HG02610 (cell line): Measurements from ENCODE around the gene ABCC1.
"Not testable (repeated sequence)": the region's sequence is repeated elsewhere in the genome, so short reads cannot be mapped to it uniquely, and the experiment has no call there.

Experiments
- ATAC-seq: cut with Tn5 transposase; IDR thresholded peaks from one replicate; pipeline ENCODE4 v1.9.1; 2021; ENCODE audit warnings: mild to moderate bottlenecking, moderate library complexity; ENCODE audit not compliant: unreplicated experiment

ABCC1 gene

DNA sequence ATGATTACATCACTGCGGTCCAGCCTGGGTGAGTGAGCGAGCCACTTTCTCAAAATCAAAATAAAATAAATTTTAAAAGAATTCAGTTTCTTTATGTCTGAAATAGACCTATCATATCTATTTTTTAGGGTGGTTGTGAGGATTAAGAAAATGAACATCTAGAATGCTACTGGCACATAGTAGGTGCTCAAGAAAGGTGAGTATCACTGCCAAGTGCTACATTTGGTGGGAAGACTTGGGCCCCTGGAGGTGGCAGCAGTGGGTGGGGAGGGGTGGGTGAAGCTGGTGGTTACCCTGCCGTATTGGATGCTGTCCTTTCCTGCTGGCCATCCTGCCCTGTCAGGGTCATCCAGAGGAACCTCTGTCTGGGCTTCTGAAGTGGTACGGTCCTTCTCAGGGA, 223.6 kb downstream of the ABCC1 start:
- no peak for ATAC-seq

DNA sequence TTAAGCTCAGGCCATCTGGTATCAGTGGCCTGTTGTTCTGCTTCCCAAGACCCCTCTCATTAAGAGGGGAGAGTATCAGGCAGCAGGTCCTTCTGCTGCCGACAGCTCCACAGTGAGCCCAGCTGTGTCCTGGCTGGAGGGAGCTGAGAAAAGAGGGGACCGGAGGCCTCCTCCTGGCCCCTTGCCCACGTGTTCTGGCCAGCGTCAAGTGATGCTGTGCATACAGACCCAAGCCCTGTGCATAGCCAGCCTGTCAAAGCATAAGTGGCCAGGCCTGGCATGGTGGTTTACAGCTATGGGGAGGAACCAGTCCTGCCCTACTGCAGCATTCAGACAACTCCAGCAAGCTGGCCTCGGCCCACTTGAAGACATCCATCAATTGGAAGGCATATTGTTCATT, 225.9 kb downstream of the ABCC1 start:
- ATAC-seq, result no peak

DNA sequence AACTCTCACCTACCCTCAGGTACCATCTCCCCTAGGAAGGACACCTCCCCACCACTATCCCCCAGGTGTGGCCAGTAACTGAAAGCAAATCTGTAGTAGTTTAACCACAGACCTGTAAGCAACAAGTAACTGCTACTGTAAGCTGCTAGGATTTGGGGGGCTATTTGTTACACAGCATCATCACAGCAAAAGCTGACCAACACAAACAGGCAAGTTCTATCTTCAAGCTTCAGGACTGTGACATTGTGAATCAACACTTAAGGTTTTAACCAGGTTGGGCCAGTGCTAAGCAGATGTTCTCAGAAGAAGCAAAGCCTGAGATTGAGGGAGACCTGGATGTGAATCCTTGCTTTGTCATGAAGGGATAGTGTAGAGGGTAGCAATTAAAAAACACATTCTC, 226.9 kb downstream of the ABCC1 start:
- no peak for ATAC-seq

DNA sequence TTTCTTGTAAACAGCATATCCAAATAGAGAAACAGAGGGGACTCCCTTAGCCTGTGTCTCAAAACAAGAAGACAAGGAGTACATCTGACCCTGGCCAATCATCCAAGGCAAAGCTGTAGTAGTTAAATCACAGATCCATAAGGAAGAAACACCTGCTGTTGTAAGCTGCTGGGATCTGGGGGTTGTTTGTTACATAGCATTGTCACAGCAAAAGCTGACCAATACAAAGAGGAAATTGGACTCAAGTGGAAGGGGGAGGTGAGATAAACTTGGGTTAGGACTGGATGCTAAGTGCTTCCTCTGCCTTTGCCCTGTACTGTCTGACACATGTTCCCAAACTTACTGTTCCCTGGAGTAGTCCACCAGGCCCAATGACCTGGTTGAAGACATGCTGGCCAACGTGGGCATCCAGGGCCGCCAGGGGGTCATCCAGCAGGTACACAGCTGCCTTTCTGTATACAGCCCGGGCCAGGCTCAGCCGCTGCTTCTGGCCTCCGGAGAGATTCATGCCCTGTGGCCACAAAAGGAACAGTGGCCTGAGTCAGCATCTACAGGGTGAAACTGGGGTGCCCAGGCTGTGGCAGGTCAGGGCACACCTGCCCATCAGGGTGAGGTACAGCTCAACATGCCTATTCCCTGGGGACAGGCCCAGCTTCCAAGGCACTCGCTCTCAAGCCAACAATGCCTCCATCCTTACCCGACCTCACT, 229.2 kb downstream of the ABCC1 start:
- ATAC-seq, result no peak

DNA sequence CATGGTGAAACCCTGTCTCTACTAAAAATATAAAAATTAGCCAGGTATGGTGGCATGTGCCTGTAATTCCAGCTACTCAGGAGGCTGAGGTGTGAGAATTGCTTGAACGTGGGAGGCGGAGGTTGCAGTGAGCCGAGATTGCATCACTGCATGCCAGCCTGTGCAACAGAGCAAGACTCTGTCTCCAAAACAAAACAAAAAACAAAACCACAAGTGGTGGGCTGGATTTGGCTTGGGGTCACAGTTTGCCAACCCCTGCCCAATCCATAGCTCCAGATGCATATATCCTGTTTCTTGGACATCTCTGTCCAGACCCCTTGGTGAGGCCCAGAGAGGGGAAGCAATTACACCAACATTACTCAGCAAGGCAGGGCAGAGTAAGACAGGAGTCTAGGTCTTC, 232.3 kb downstream of the ABCC1 start:
- ATAC-seq, result not testable (repeated sequence)

DNA sequence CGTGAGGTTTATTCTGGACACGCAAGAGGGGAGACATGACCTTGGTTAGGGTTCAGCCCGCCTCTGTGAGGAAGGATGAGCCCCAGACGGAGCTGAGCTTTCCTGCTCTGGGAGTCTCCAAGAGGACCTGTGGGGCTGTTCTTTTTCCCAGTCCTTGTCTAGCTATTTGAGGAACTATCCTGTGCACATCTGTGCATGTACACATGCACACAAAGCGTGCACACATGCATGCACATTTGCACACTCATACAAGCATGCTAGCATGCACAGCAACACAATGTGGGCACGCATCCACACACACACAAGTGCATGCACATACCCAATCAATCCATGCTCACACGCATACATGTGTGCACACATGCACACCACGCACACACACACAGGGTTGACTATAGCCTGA, 233.5 kb downstream of the ABCC1 start:
- ATAC-seq, result no peak

DNA sequence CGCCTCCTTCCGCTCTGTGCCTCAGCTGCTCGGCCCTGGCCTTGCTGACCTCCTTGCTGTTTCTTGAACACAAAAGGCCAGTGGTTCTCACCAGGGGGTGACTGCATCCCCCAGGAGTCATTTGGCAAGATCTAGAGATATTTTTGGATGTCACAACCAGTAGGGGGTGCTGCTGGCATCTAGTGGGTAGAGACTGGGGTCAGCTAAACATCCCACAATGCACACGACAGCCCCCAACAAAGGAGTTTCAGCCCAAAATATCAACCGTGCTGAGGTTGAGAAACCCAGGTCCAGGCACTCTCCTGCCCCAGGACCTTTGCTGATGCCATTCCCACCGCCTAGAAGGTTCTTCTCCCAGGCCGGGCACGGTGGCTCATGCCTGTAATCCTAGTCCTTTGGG, 234.1 kb downstream of the ABCC1 start:
- no peak for ATAC-seq

DNA sequence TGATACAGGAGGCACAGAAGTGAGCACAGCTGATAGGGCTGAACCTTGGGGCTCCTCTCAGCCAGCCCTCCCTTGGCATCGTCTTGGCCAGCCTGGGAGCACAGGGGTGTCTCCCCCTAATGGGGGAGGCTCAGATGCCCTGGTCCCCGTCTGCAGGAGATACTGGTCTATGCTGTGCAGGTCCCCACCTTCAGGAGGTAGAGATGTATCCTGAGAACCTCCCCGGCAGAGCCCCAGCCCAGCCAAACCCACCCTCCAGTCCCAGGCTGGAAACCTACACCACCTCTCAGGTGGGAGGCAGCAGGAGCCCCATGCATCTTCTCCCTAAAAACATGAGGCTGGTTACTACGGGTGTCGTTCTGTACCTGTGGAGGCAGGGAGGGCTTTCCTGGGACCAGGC, 235.2 kb downstream of the ABCC1 start:
- ATAC-seq, result no peak

DNA sequence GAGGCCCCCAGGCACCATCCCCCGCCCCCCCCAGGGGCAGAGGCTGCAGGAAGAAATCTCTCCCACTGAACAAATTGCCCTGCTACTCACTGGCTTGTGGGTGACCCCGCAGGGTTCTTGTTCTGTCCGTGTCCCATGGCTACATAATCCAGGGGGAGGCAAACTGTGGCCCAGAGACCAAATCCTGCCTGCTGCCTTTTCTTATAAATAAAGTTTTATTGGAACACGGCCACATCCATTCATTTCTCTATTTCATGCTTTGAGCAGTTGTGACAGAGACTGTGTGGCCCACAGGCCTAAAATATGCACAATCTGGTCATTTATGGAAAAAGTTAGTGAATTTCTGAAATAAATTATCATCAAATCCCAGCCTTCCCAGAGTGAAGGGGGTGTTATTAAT, 235.7 kb downstream of the ABCC1 start:
- ATAC-seq, result no peak

DNA sequence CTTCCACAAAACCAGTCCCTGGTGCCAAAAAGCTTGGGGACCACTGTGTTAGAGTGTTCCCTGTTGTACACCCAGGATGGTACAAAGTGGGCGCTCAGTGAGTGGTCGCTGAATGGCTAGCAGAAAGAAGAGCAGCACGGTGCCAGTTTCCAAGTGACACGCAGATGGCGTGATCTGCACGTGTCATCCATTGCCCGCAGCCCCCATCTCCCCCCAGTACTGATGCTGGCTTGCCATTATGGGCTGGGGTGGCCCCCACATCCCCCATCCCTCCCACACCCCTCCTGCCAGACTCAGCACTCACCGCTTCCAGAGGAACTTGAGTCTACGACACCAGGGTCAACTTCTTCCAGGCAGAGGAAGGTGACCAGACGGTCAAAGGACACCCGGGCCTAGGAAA, 237.4 kb downstream of the ABCC1 start:
- no peak for ATAC-seq

DNA sequence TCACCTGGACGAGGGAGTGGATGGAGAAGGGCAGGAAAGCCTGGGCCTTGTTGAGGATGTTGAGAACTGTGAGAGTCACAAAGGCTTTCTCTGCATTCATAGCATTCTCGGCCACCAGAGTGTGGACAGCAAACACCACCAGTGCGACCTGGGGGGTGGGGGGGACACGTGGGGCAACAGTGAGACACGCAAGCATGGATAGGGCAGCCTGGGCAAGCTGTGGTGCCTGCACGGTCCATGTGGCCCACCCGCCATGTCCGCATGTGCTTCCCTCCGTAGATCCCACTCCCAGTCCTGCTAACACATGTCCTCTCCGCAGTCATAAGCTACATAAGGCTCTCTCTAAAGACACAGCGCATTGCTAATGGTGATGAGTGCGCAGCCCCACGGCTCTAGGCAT, 239.4 kb downstream of the ABCC1 start:
- no peak for ATAC-seq

DNA sequence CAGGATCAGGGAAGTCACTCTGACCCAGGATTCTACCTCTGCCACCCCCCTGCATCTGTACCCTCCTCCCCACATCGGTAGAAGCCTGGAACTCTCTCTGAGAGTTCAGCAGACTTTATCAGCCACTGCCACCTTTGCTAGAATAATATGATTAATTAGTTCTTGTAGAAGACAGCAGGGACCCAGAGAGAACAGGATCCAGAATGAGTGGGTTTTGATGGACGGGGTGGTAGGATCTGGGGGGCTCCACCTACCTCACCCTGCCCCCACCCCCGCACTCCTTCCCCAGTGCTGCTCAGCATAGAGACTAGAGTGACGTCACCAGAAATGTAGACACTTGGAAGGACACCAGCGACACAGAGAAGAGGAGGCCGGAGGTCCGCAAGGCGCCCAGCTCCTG, 240.4 kb downstream of the ABCC1 start:
- ATAC-seq, result no peak

DNA sequence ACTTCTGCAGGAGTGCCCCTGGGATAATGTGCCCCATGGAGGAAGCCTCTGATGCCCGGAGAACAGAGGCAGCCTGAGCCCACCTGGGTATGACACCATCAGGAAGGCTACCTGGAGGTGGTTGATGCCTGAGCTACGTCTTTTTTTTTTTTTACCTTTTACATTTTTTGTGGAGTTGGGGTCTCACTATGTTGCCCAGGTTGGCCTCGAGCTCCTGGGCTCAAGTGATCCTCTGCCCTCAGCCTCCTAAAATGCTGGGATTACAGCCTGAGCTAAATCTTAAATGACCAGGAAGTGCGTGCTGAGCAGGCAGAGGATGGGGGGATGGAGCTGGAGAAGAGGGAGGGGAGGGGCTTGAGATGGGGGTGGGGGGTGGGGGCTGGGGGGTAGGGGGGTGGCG, 241.1 kb downstream of the ABCC1 start:
- no peak for ATAC-seq

DNA sequence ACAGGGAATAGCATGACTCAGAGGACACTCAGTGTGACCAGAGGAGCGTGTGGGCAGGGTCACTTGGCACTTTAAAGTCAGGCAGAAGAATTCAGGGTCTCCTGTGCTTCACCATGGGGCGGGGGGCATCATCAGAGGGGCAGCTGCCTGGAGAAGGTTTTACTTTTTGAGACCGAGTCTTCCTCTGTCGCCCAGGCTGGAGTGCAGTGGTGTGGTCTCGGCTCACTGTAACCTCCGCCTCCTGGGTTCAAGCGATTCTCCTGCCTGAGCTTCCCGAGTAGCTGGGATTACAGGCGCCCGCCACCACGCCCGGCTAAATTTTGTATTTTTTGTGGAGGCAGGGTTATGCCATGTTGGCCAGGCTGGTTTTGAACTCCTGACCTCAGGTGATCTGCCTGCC, 241.6 kb downstream of the ABCC1 start:
- ATAC-seq, result not testable (repeated sequence)

DNA sequence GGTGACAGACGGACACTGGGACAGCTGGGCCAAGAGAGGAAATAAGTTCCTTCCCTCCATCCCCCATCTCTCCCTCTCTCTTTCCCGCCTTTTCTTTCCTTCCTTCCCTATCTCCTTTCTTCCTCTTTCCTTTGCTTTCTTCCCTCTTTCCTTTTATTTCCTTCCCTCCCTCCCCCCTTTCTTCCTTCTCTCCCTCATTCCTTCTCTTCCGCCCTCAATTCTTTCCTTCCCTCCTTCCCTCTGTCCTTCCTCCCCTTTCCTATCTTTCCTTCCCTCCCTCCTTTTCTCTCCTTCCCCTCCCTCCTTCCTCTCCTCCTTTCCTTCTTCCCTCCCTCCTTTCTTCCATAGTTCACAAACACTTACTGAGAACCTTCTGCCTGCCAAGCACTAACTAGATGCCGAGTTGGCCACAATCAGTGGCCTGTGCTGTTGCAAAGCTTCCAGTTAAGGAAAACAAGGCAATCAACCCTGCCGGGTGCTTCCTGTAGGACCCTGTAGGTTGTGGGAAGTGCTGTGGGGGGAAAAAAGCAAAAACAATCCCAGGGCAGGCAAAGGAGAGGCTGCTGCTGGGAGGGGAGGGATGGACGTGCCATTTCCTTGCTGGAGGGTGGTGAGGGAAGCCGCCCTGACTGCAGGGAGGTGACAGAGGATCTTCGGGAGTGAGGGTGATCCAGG, 242.2 kb downstream of the ABCC1 start:
- ATAC-seq, result no peak
